Measurements from ENCODE around the gene IL17B. TPM values are rescaled to one million over a fixed set of nuclear protein-coding genes. Genes with fewer than 3 reads are reported as not detected.

Gene IL17B
- total and polyA plus RNA-seq, 2 donors (not counting 3 experiments of a cell fraction or from before 2014, with no cell fraction given), result not detected

- ChIA-PET CTCF (interaction anchor here (0.9 to 5.7 kb wide), 21 partner anchors 9 to 252 kb away, joined by 3 to 131 read pairs (median 12); partner anchors contain the start of genes GRPEL2, IL17B and PCYOX1L), POLR2A (no interaction called here)
- BruUV-seq (replicated peaks), result no TSS peak
- Histone ChIP-seq H2AFZ (ENCODE audit: low read depth, low read length) (no peak overlapping the region), H3K27ac (ENCODE audit: insufficient read depth, low read depth, low read length) (no peak overlapping the region), H3K79me2 (ENCODE audit: control insufficient read depth, insufficient read depth, low read length) (no peaks in the 10 kb centered on the region), H4K20me1 (replicated peaks; ENCODE audit: control insufficient read depth, extremely low read depth, insufficient read depth, low read length) (no peaks in the 10 kb centered on the region), H3K36me3 (ENCODE audit: control insufficient read depth in 2 of 2, extremely low read depth in 1 of 2, insufficient read depth in 2 of 2, low read length in 2 of 2) (no peaks in the 10 kb centered on the region), H3K9me3 (replicated peaks; ENCODE audit: control insufficient read depth, insufficient read depth, low read length) (no peaks in the 10 kb centered on the region), H3K4me2 (ENCODE audit: insufficient read depth, low read length) (no peak overlapping the region), H3K9ac (replicated peaks; ENCODE audit: extremely low read depth, insufficient read depth, low read length) (no peak overlapping the region), H3K9me1 (replicated peaks; ENCODE audit: control insufficient read depth, extremely low read depth, insufficient read depth, low read length) (no peaks in the 10 kb centered on the region), H3K27me3 (ENCODE audit: control insufficient read depth in 2 of 2, insufficient read depth in 2 of 2, low read length in 2 of 2) (no peaks in the 10 kb centered on the region), H3K4me3 (replicated peaks in 1 of 3; ENCODE audit: insufficient read depth in 1 of 3, low read depth in 1 of 3, low read length in 3 of 3) (no peak overlapping the region), H3K4me1 (ENCODE audit: control insufficient read depth, extremely low read depth, insufficient read depth, low read length) (no peaks in the 10 kb centered on the region)
- TF ChIP-seq EZH2 (IDR thresholded peaks at IDR 0.05; ENCODE audit: borderline replicate concordance, low read depth, low read length, severe bottlenecking) (no peak), GATA2 (IDR thresholded peaks at IDR 0.05; ENCODE audit: insufficient read depth, insufficient read length, low read depth, low read length) (no peak), FOS (IDR thresholded peaks at IDR 0.05; ENCODE audit: borderline replicate concordance, insufficient read depth, low read length) (no peak), JUN (IDR thresholded peaks at IDR 0.05; ENCODE audit: borderline replicate concordance, insufficient read depth, insufficient read length, low read depth) (no peak), POLR2AphosphoS5 (IDR thresholded peaks at IDR 0.05; ENCODE audit: insufficient read depth, low read depth, low read length) (no peak), POLR2A (IDR thresholded peaks at IDR 0.05; ENCODE audit: low read depth, low read length) (no peak), MYC (IDR thresholded peaks at IDR 0.05; ENCODE audit: low read depth, low read length) (no peak)
- TF ChIP-seq, protein P1, sequence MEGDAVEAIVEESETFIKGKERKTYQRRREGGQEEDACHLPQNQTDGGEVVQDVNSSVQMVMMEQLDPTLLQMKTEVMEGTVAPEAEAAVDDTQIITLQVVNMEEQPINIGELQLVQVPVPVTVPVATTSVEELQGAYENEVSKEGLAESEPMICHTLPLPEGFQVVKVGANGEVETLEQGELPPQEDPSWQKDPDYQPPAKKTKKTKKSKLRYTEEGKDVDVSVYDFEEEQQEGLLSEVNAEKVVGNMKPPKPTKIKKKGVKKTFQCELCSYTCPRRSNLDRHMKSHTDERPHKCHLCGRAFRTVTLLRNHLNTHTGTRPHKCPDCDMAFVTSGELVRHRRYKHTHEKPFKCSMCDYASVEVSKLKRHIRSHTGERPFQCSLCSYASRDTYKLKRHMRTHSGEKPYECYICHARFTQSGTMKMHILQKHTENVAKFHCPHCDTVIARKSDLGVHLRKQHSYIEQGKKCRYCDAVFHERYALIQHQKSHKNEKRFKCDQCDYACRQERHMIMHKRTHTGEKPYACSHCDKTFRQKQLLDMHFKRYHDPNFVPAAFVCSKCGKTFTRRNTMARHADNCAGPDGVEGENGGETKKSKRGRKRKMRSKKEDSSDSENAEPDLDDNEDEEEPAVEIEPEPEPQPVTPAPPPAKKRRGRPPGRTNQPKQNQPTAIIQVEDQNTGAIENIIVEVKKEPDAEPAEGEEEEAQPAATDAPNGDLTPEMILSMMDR (IDR thresholded peaks at IDR 0.05; ENCODE audit: extremely low read depth in 1 of 2, insufficient read depth in 1 of 2, low read depth in 1 of 2, low read length in 2 of 2), result no peak
- TF ChIP-seq, protein P2, sequence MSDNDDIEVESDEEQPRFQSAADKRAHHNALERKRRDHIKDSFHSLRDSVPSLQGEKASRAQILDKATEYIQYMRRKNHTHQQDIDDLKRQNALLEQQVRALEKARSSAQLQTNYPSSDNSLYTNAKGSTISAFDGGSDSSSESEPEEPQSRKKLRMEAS (IDR thresholded peaks at IDR 0.05; ENCODE audit: insufficient read depth, insufficient read length), result no peak
- FAIRE-seq, result no peak
- no peak for DNase-seq (ENCODE audit: low read depth, low spot score)
- intact Hi-C loops (cut with micrococcal nuclease) (no loop called here), dilution Hi-C loops (cut with MboI; ENCODE audit: extremely low pct_ligation_motif_present, low sequenced_read_pairs) (no loop called here)
These were observed 12.8 kb downstream of the IL17B start for GRCh38 chr5:149366169-149366729.

All from endothelial cell of umbilical vein (primary cell).